Thymus (tissue), 11 donors: ENCODE data around the gene LRWD1. TPM values are rescaled to one million over a fixed set of nuclear protein-coding genes. Genes with fewer than 3 reads are reported as not detected.
"Not testable (repeated sequence)": the region's sequence is repeated elsewhere in the genome, so short reads cannot be mapped to it uniquely, and the experiment has no call there.

ENCODE experiments used
- DNase-seq, 9 donors: peaks; one replicate each; pipeline ENCODE4 v3.0.0-alpha.2; 2013; ENCODE audit warnings: low spot score in 9 of 9, low read depth in 6 of 9, missing footprints in 1 of 9
- H3K27ac ChIP-seq, 2 donors: one replicate each; pipeline ENCODE4 v1.5.1; 2013; ENCODE audit warnings: control low read depth in 1 of 2, low read depth in 1 of 2, low read length in 1 of 2, mild to moderate bottlenecking in 1 of 2, moderate library complexity in 1 of 2
- H3K27me3 ChIP-seq, 2 donors: one replicate each; pipeline ENCODE4 v1.5.1; 2013; ENCODE audit warnings: low read length in 1 of 2; ENCODE audit not compliant: control insufficient read depth in 2 of 2, insufficient read depth in 1 of 2
- H3K36me3 ChIP-seq, 2 donors: one replicate each; pipeline ENCODE4 v1.5.1; 2013; ENCODE audit warnings: low read length in 1 of 2, mild to moderate bottlenecking in 1 of 2, moderate library complexity in 1 of 2; ENCODE audit not compliant: control insufficient read depth in 2 of 2, insufficient read depth in 2 of 2
- H3K4me1 ChIP-seq, 2 donors: one replicate each; pipeline ENCODE4 v1.5.1; 2013; ENCODE audit warnings: low read length in 2 of 2; ENCODE audit not compliant: control insufficient read depth in 2 of 2, insufficient read depth in 2 of 2
- H3K4me3 ChIP-seq, 2 donors: one replicate each; pipeline ENCODE4 v1.5.1; 2013; ENCODE audit warnings: low read length in 2 of 2, control low read depth in 1 of 2, mild to moderate bottlenecking in 1 of 2
- H3K9me3 ChIP-seq, 2 donors: one replicate each; pipeline ENCODE4 v1.5.1; 2013; ENCODE audit warnings: low read length in 1 of 2, mild to moderate bottlenecking in 1 of 2; ENCODE audit not compliant: control insufficient read depth in 2 of 2, insufficient read depth in 1 of 2
- WGBS: extraction: QIAGEN DNeasy Blood & Tissue Kit; methylation state at CpG from one replicate; pipeline ENCODE4 v1.1.7; 2013; 5-methylcytosine and 5-hydroxymethylcytosine counted together
- polyA plus RNA-seq: library from polyadenylated mRNA; stranded (reverse); fragments of 200-250 nt; gene quantifications from one replicate; pipeline ENCODE4 v1.2.3, GENCODE V29; 2013
- total RNA-seq: library from RNA; stranded (reverse); fragments of 120-200 nt; gene quantifications from one replicate; pipeline ENCODE4 v1.2.4, GENCODE V29; 2013
- donor health status: healthy.

Gene LRWD1
- total and polyA plus RNA-seq, 2 donors = 16.2 to 19.9 TPM

DNA sequence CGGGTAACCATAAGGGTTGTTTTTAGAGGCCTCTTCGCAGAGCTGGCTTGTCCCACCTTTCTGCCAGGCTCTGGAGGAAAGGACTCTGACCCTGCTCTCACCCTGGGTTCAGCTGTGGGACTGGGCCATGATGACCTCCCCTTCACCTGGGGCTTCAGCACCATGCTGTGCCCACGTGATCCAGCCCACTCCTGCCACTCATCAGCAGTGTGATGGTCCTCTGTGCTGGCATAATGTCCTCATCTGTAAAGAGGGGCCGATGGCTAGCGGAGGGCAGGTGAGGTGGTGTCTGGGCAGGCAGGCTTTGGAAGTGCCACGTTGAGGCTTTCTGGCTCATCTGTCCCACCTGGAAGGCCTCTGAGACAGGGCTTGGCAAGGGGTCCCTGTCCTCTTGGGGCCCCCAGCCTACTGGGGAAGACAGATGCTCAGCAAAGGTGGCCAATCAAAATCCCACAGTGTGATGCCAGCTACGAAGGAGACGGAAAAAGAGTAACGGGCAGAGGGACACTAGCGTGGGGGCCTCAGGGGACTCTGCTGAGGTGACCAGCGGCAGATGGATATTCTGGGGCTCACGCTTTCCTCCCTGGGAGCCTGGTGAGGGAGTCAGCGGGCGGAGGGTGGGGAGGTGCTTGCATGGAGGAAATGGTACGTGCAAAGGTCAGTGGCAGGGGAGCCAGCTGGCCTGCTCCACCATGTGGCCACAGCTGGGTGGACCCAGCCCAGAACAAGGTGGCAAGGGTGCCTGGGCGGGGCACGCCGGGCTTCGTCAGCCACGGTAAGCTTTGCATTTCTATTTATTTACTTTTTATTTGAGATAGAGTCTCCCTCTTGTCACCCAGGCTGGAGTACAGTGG, 5.4 kb downstream of the LRWD1 start:
- H3K27ac ChIP-seq = no peak overlapping the region
- no peaks in the 10 kb centered on the region for H3K9me3 ChIP-seq
- 92% methylated on average over 20 of the region's 20 CpGs for WGBS
- no peaks in the 10 kb centered on the region for H3K27me3 ChIP-seq
- H3K4me3 ChIP-seq = no peak overlapping the region
- H3K4me1 ChIP-seq = peaks cover 4 to 9% of the 10 kb centered on the region in 2 donors
- no peak for DNase-seq
- peaks cover 42 to 50% of the 10 kb centered on the region in 2 donors for H3K36me3 ChIP-seq

DNA sequence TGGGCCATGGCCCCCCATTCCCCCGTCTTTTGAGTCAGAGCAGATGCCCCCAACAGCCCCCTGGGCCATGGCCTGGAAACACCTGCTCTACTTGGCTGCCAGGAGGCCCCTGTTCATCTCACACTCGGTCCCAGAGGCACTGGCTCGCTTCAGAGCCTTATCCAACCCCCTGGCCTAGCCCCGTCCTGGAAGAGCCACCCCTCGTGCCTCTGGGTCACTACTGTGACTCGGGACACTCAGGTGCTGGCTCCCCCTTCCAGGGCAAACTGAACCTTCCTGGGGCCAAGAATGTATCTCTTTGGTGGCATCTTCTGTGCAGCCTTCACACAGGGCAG, 7.0 kb downstream of the LRWD1 start:
- WGBS = 96% methylated on average over 6 of the region's 6 CpGs
- H3K27me3 ChIP-seq = no peaks in the 10 kb centered on the region
- DNase-seq = no peak
- no peaks in the 10 kb centered on the region for H3K4me1 ChIP-seq
- no peak overlapping the region for H3K27ac ChIP-seq
- peaks cover 42 to 50% of the 10 kb centered on the region in 2 donors for H3K36me3 ChIP-seq
- no peaks in the 10 kb centered on the region for H3K9me3 ChIP-seq
- H3K4me3 ChIP-seq = no peak overlapping the region

- H3K27me3 ChIP-seq = no peaks in the 10 kb centered on the region
- H3K27ac ChIP-seq = no peak overlapping the region
- WGBS = 90% methylated on average over 31 of the region's 31 CpGs
- H3K36me3 ChIP-seq = peaks cover 42 to 49% of the 10 kb centered on the region in 2 donors
- H3K9me3 ChIP-seq = no peaks in the 10 kb centered on the region
- DNase-seq = no peak
- H3K4me1 ChIP-seq = no peaks in the 10 kb centered on the region
- no peak overlapping the region for H3K4me3 ChIP-seq
Observed at GRCh38 chr7:102472126-102473041, 7.6 kb downstream of the LRWD1 start.

GRCh38 chr7:102473271-102473991, 8.6 kb downstream of the LRWD1 start:
- Histone ChIP-seq H3K36me3 (peaks cover 36 to 38% of the 10 kb centered on the region in 2 donors), H3K9me3 (no peaks in the 10 kb centered on the region), H3K27ac (no peak overlapping the region), H3K27me3 (no peaks in the 10 kb centered on the region), H3K4me1 (no peaks in the 10 kb centered on the region), H3K4me3 (no peak overlapping the region)
- DNase-seq = no peak
- WGBS = 95% methylated on average over 23 of the region's 23 CpGs

GRCh38 chr7:102474116-102474515, 9.3 kb downstream of the LRWD1 start:
- WGBS = 98% methylated on average over 13 of the region's 14 CpGs
- not testable (repeated sequence) for H3K4me3 ChIP-seq, H3K27ac ChIP-seq, H3K4me1 ChIP-seq, H3K9me3 ChIP-seq, H3K27me3 ChIP-seq, DNase-seq
- peaks cover 32 to 33% of the 10 kb centered on the region in 2 donors for H3K36me3 ChIP-seq

DNA sequence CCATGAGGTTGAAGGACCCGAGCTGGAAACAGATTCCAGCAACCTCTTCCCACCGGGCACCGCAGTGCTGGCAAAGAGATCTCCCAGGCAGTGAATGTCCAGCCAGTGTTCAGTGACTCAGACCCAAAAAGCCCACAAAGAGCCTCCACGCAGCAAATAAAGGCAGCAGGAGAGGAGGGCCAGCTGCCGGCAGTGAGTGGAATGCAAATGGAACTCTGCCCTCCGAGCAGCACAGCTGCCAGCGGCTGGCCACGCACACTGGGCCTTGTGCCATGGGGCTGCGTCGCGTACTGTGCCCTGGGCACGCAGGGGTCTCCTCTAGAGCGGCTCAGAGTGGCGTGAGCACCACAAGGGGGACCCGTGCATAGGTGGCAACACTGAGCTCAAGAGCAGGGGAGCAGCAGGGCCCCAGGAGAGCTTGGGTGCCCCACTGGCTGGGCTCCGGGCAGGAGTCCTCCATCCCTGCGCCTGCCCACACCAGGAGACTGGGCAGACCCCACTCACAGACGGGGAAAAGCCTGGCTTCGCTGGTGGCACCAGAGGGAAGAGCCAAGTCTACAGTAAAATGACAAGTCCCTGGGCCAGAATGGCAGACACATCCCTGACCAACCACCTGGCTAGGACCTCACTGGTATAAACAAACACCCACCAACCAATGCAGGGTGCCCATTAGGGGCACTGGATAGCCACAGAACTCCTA, 10.1 kb downstream of the LRWD1 start:
- peaks cover 26 to 33% of the 10 kb centered on the region in 2 donors for H3K36me3 ChIP-seq
- not testable (repeated sequence) for H3K27me3 ChIP-seq, H3K4me3 ChIP-seq, H3K4me1 ChIP-seq, H3K27ac ChIP-seq, H3K9me3 ChIP-seq, DNase-seq
- WGBS = 90% methylated on average over 14 of the region's 19 CpGs

GRCh38 chr7:102478314-102479208, 13.8 kb downstream of the LRWD1 start, which contains the start of gene POLR2J:
TSS of gene POLR2J (minus strand) at chr7:102478922. CDS start at chr7:102478860, 62 bp downstream.
- not testable (repeated sequence) for H3K27me3 ChIP-seq, H3K27ac ChIP-seq, H3K4me1 ChIP-seq, H3K9me3 ChIP-seq, H3K36me3 ChIP-seq
- peak within 1 kb of the TSS; percentile 42 to 50 for H3K4me3 ChIP-seq
- DNase-seq = peak in 7 of 9 donors; percentile 51 to 91 (median 65)
- under 1% methylated on average over 57 of the region's 72 CpGs for WGBS

GRCh38 chr7:102479209-102479584, 14.4 kb downstream of the LRWD1 start:
- H3K9me3 ChIP-seq, H3K4me1 ChIP-seq, H3K36me3 ChIP-seq, DNase-seq, H3K4me3 ChIP-seq, H3K27ac ChIP-seq, H3K27me3 ChIP-seq: not testable (repeated sequence)
- 0% methylated on average over 2 of the region's 10 CpGs for WGBS
